Measurements from ENCODE around the gene GET3.
"Not testable (repeated sequence)": the region's sequence is repeated elsewhere in the genome, so short reads cannot be mapped to it uniquely, and the experiment has no call there.

The GET3 gene

DNA sequence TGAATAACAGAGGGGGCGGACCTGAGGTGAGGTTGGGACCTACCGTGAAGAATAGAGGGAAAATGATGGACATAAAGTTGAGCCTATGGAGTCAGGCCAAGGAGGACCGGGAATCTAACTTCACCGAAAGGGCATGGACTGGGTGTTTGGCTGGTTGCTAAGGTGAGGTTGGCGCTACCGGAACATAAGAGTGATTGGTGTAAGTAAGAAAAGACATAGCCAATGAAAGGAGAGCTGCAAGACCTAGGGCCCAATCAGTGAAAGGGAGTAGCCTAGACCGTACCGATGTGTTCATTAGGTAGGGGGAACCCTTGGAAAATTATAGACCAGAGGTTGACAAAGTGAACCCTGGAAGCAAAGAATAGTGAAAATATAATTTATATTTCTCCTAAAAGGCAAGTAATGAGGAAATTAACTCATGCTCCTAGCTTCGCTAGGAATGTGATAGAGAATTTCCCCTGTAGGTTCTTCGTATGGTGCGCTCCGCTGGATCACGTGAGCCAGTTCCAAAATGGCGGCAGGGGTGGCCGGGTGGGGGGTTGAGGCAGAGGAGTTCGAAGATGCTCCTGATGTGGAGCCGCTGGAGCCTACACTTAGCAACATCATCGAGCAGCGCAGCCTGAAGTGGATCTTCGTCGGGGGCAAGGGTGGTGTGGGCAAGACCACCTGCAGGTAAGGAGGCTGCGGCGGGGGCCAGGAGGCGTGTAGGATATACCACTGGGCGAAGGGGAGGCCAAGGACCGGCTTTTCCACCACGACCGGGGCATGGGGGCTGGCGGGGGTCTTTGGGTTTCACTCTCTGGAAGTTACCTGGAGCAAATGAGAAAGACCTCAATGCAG is at the start of gene GET3:
GET3 (plus strand) TSS at position 503 of the 840 bp plus-strand sequence; CDS start at position 512, 9 bp downstream.
- peak; percentile 86 for DNase-seq (ENCODE audit: low spot score)

DNA sequence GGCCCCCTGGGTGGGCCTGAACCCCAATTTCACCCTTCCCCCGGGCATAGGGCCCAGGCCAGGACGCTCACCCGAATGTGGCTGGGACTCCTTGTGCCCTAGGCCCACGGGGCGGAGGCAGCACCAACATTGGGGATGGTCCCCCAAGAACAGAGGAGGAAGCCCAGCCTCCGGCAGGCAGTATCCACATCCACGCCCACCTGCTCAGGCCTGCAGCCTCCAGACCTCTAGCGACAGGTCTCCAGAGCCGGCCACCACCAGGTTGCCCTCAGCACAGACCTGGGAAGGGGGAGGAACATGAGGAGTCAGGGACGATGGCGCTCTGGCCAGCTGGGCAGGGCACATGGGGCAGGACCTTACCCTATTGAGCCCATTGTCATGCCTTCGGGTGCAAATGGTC is 48.3 kb upstream of the GET3 start:
- no peak for DNase-seq (ENCODE audit: low spot score)

DNA sequence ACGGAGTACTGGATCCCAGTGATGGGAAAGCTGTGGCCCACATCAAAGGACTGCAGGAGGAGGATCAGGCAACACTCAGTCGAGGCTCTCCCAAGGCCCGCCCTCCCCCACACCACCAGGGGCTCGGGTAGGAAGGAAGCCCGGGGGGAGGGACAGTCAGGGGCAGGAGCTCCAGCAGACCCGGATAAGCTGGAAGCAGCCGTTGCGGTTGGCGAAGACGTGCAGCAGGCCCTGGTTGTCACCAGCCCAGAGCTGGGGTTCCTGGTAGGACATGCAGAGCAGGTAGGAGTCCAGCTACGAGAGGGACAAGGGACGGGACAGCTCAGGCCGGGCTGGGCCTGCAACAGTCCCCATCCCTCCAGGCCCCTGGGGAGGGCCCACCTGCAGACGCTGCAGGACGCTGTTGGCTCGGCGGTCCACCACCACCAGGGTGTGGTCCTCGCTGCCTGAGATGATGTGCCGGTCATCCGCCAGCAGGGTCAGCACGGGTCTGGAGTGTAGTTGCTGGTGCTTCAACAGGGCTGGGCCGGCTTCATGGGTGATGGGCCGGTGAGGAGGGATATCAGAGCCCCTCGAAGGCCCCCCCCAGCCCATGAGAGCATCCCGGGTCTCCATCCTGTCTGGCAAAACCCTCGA is 47.6 kb upstream of the GET3 start:
- DNase-seq (ENCODE audit: low spot score), result no peak

DNA sequence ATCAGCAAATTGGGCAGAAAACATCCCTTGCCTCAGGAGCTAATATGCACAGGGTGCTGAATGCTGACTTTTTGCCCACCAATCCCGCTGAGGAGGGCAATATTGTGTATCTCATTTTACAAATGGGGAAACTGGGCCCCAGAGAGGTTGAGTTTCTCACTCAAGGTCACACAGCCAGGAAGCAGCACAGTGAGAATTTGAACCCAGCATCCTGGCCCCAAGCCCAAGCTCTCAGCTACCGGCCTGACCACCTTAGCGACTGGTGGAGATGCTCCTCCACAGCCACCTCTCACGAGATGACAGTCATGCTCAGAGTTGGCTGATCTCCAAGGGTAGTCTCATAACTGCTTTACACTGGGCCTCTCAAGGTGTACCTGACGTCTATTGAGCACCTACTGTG is 44.3 kb upstream of the GET3 start:
- DNase-seq (ENCODE audit: low spot score), result no peak

DNA sequence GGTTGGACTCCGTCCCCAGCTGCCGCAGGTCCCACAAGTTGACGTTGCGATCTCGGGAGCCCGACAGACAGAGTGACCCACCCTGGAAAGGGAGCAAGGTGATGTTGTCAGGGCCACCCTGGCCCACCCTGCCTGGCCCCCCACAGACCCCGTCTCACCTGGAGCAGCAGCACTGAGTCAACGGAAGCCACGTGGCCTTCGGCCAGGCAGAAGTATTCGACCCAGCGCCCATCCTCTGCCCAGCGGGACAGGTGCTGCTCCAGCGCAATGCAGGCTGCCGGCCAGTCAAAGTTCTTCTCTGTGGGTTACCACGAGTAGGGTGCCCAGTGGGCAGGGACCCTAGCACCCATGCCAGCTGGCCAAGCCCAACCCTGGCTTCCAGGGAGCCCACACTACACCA is 42.7 kb upstream of the GET3 start:
- DNase-seq (ENCODE audit: low spot score), result no peak

DNA sequence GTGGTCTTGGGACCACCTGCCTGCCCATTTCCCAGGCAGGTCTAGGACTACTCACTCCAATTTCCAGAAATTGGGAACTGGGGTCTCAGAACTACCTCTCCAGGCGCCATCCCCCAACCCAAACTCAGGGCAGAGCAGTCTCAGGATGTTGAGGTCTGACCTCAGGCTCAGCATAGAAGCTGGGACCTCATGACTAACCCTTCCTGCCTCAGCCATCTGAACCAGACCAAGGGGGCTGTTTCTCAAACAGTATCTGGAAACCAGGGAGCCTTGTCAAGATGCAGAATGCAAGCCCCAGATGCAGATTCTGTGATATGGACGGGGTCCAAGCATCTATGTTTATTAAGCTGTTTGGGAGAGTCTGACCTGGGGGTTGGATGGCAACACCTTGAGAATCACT is 42.2 kb upstream of the GET3 start:
- DNase-seq (ENCODE audit: low spot score), result no peak

DNA sequence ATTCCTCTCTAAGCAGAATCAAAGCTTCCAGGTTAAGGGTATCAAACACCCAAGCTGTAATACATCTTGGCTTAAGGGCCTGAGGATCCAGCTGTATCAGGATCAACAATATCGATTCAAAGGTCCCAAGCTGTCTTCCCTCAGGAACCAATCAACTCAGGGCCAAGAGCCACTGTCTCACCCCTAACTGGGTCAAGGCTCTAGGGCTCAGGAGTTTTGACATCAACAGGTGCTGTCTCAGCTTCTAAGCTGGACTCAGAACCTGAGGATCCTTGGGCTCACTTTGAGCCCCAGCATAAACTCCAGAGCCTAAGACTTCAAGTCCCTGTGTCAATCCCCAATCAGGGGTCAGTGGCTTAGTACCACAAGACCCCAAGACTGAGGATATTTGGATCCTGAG is 41.8 kb upstream of the GET3 start:
- DNase-seq (ENCODE audit: low spot score), result no peak

DNA sequence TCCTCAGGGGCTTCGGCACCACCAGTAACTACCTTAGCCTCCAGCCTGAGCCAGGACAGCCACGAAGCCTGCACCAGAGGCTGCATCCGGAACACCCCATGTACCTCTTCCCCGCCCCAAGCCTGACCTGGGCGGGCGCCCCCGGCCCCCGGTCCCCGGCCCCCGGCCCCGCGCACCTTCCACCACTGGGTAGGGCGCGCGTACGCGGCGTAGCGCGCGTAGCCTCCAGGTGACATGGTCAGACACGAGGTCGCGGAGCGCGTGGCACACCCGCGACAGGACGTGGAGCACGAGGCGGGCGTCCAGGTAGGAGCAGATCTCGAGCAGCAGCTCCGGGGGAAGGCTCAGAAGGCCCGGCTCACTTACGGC is 41.3 kb upstream of the GET3 start:
- no peak for DNase-seq (ENCODE audit: low spot score)

DNA sequence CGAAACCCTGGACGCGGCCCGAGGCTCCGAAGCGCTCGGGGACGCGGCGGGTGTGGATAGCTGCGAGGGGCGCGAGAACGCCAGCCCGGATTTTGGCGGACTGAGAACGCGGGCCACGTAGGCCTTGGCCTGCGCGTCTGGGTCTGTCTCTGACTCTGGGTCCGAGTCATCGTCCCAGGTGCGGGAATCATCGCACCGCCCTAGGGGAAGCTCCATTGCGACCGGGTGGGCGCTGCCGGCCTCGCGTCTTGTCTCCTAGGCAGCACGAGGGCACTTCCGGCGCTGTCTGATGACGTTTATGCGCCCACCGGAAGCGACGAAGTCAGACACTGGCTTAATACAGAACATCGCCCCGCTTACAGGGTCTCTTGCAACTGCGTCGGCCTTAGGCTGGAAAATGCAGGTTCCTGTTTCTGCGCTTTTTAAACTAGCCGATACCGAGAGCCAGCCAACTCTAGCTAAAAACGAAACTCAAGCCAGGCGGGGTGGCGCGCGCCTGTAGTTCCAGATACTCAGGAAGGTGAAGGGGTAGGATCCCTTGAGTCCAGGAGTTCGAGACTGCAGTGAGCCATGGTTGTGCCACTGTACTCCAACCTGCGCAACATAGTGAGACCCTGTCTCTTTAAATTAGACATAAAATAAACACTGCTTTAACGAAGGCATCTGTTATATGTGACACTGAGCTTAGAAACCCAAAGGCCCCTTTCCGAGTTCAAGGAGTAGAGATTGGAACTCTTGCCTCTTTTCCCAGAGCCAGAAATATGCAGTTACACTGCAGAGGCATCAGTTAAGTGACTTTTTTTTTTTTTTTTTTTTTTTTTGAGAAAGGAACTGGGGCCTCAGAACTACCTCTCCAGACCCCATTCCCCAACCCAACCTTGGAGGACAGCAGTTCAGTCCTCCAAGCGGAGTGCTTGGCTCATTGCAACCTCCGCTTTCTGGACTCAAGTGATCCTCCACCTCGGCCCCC is 40.6 kb upstream of the GET3 start, which contains the start of gene FBXW9:
FBXW9 (minus strand) TSS at position 266 of the 970 bp plus-strand sequence; CDS start at position 216, 50 bp downstream.
- DNase-seq (ENCODE audit: low spot score), result peak; percentile 96

DNA sequence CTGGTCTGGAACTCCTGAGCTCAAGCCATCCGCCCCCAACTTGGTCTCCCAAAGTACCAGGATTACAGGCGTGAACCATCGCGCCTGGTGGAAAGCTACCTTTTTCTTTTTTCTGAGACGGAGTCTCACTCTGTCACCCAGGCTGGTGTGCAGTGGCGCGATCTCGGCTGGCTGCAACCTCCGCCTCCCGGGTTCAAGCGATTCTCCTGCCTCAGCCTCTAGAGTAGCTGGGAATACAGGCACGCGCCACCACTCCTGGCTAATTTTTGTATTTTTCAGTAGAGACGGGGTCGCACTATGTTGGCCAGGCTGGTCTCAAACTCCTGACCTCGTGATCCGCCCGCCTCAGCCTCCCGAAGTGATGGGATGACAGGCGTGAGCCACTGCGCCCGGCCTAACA is 39.9 kb upstream of the GET3 start:
- DNase-seq (ENCODE audit: low spot score), result not testable (repeated sequence)

DNA sequence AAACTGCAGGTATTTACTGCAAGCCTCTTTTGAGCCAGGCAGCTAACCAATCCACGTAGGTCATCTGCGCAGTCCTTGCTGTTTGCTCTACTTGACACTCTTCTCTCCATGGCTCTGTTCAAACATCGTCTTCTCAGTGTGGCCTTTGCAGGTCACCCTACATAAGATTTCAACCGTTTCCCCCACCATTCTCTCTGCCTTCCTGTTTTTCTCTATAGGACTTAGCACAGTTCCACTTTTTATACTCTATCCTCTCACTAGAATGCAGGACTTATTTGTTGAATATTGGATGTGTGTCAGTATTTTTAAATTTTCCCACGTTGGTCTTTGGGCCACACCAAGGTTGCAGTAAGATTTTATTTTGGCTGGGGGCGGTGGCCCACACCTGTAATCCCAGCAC is 39.2 kb upstream of the GET3 start:
- DNase-seq (ENCODE audit: low spot score), result no peak

DNA sequence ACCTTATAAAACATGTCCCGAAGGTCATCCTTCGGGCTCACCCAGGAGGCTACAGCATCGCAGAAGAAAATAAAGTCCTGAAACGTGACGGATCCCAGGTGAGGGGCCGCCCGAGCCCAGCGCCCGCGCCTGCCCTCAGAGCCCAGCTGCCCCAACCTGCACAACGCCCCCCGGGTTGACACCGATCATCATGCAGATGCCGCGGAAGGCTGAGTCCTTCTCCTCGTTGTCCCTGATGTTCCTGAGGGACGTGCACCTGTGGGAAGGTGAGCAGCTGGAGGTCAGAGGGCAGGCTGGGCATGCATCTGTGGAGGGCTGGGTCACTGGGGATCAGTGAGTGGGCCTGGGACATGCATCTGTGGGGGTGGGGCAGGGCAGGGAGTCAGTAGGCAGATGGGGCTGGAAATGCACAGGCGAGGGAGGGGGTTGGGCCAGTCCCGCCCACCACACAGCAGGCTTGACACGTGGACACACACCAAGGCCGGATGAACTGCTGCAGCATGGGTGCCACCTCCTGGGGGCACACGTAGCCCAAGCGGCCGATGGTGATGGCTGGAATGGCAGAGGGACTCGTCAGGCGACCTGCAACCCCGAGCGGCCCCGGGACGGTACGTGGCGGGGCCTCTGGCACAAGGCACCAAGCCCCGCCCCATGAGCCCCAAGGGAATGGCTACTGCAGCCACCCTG is 35.6 kb upstream of the GET3 start:
- DNase-seq (ENCODE audit: low spot score), result no peak

DNA sequence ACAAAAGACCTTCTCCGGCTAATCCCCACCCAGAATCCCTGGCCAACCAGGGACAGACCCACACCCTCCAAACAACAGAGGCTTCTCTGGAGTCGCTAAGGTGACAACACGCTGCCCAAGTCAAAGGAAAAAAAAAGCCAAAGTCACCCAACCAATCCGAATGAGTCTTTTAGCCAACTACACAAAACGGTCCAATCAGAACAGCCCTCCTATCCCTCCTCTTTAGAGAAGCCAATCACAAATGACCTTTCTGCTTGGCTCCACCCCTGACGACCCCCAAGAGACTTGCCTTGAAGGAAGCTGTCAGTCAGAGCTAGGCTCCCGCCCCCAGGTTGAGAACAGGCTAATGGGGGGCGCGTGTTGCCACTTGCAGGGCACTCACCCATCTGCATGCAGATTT is 34.3 kb upstream of the GET3 start:
- DNase-seq (ENCODE audit: low spot score), result peak; percentile 79

DNA sequence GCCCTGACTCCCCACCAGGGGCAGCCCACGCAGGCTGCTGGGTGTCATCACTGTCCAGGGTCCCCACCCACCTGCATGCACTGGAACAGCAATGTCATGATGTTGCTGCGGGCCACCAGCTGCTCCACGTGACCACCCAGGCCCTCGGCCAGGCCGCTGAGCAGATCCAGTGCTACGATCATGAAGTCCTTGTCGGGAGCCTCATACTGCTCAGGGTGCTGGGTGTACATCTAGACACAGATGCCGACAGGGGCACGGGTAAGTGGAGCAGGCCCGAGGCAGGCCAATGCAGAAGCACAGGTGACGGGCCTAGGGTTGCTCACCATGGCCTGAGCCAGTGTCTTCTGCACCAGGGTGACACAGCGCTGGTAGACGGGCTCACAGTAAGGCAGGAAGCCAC is 32.1 kb upstream of the GET3 start:
- DNase-seq (ENCODE audit: low spot score), result no peak

DNA sequence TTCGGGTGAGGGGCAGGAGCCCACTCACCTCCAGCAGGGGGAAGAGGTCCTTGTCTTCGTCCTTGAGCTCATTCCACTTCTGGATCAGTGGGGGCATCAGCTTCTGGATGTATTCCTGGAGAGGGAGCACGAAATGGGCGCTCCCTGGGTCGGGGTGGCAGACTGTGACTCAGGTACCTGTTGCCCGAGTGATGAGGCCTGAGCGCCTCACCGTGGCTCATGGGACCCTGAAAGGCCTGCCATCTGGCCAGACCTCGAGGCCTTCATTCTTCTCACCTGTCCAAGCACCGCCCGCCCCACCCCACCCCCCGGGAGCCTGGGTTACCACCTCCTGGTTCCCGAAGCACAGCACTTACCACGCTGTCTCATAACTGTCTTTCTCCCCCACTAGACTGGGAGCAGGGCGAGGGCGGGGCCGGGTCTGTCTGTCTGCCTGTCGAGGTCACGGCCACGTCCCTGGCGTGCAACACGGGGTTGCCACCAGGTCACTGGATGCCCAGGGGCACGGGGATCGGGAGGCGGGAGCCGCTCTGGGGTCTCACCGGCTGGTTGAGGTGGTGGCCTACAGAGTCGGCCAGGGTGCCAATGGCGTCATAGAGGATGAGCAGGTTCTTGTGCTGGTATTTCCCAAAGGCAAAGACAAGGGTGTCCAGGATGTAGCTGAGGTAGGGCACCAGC is 31.5 kb upstream of the GET3 start:
- DNase-seq (ENCODE audit: low spot score), result no peak

DNA sequence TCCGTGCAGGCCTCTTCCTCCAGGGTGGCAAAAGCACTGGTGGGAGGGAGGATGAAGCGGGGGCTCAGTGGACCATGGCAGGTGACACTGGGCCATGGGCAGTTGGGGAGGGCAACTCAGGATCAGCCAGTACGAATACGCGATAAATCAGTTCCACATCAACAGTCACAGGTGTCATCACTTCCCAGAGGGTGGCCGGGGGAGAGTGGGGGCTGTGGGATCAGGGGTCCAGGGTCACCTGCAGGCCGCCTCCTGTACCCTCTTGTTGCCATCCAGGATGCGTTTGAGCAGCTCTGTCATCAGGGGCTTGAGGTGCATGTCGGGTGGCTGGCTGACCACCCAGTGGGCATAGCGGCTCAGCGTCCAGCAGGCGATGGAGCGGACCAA is 31.0 kb upstream of the GET3 start:
- DNase-seq (ENCODE audit: low spot score), result no peak

DNA sequence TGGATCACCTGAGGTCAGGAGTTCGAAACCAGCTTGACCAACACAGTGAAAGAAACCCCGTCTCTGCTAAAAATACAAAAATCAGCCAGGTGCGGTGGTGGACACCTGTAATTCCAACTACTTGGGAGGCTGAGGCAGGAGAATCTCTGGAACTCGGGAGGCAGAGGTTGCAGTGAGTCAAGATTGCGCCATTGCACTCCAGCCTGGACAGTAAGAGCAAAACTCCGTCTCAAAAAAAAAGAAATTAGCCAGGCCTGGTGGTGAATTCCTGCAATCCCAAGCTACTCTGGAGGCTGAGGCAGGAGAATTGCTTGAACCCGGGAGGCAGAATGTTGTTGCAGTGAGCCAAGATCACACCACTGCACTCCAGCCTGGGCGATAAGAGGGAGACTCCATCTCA is 28.7 kb upstream of the GET3 start:
- no peak for DNase-seq (ENCODE audit: low spot score)

DNA sequence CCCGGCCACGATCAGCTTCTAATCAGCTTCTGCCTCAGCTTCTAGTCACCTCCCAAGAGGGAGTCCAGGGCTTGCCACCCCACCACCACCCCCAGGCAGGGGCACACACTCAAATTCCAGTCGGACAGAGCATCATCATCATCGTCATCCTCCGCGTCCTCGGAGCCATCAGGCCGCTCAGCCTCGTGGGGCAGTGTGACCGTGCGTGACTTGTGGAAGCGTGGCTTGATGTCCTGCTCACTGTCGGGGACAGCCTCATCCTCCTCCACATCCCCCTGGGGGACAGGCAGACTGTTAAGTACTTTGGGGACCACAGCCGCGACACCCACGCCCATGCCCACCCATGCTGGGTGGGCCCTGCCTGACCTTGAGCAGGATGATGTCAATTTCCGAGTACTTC is 26.1 kb upstream of the GET3 start:
- no peak for DNase-seq (ENCODE audit: low spot score)

DNA sequence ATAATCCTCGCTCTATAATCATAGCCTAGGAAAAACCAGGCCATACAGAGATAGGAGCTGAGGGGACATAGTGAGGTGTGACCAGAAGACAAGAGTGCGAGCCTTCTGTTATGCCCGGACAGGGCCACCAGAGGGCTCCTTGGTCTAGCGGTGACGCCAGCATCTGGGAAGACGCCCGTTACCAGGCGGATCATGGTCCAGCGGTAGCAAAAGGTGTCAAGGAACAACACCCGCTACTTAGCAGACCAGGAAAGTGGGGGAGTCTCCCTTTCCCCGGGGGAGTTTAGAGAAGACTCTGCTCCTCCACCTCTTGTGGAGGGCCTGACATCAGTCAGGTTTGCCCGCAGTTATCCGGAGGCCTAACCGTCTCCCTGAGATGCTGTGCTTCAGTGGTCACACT is 25.2 kb upstream of the GET3 start:
- DNase-seq (ENCODE audit: low spot score), result not testable (repeated sequence)

DNA sequence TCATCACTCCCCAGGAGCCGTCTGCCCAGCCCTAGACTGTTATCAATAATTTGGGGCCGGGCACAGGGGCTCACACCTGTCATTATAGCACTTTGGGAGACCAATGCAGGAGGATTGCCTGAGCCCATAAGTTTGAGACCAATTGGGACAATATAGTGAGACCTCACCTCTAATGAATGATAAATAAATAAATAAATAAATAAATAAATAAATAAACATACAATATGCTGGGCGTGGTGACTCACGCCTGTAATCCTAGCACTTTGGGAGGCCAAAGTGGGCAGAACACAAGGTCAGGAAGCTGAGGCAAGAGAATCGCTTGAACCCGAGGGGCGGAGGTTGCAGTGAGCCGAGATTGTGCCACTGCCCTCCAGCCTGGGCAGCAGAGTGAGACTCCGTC is 24.0 kb upstream of the GET3 start:
- DNase-seq (ENCODE audit: low spot score), result not testable (repeated sequence)

DNA sequence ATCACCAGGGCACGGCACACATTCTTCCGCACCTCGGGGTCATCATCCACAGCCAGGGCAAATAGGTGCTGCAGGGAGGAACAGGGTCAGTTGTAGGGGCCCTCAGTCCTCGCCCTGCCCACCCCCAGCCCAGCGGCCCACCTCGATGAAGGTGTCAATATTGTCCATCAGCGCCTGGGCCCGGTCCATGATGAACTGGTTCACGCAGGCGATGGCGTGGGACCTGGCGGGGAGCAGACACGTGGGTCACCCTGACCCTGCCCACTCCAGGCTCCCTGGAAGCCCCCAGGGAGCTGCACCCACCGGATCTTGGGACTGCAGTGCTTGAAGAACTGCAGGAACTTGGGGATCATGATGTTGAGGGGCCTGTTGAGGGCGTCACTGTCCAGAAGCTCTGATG is 22.2 kb upstream of the GET3 start:
- DNase-seq (ENCODE audit: low spot score), result no peak

Data from D341Med (cell line).